Mesenchymal stem cell (in vitro differentiated cells and primary cell): ENCODE data around the gene OPCML.

Experiments used
- DNase-seq: peaks from one replicate; pipeline ENCODE4 v3.0.0-alpha.2; 2013
- H2AFZ ChIP-seq: one replicate; pipeline ENCODE4 v1.6.1; 2013; ENCODE audit warnings: low read depth, mild to moderate bottlenecking, control low read depth, inconsistent platforms, low read length, moderate library complexity
- H2AK5ac ChIP-seq: 2 replicates; pipeline ENCODE4 v1.6.1; 2013; ENCODE audit warnings: low read length, moderate library complexity, mild to moderate bottlenecking, inconsistent platforms; ENCODE audit not compliant: severe bottlenecking
- H2BK120ac ChIP-seq: one replicate; pipeline ENCODE4 v1.6.1; 2013; ENCODE audit warnings: low read depth, mild to moderate bottlenecking, inconsistent platforms, low read length, moderate library complexity
- H2BK12ac ChIP-seq, 2 experiments: one replicate each; pipeline ENCODE4 v1.6.1; 2013; ENCODE audit warnings: inconsistent platforms in 2 of 2, low read length in 2 of 2, mild to moderate bottlenecking in 2 of 2, moderate library complexity in 2 of 2, control low read depth in 1 of 2
- H2BK15ac ChIP-seq: one replicate; pipeline ENCODE4 v1.6.1; 2013; ENCODE audit warnings: mild to moderate bottlenecking, low read depth, inconsistent platforms; ENCODE audit not compliant: poor library complexity, severe bottlenecking
- H2BK5ac ChIP-seq: 2 replicates; pipeline ENCODE4 v1.6.1; 2013; ENCODE audit warnings: low read depth, mild to moderate bottlenecking, low read length, control low read depth, inconsistent platforms; ENCODE audit not compliant: poor library complexity, severe bottlenecking
- H3K14ac ChIP-seq, 2 experiments: one replicate each; pipeline ENCODE4 v1.6.1; 2013; ENCODE audit warnings: inconsistent platforms in 2 of 2, low read length in 2 of 2, control low read depth in 1 of 2, mild to moderate bottlenecking in 1 of 2, moderate library complexity in 1 of 2
- H3K18ac ChIP-seq, 2 experiments: one replicate each; pipeline ENCODE4 v1.6.1; 2013; ENCODE audit warnings: inconsistent platforms in 2 of 2, low read length in 2 of 2, control low read depth in 1 of 2, low read depth in 1 of 2, mild to moderate bottlenecking in 1 of 2
- H3K23ac ChIP-seq, 2 experiments: one replicate each; pipeline ENCODE4 v1.6.1; 2013; ENCODE audit warnings: inconsistent platforms in 2 of 2, low read length in 2 of 2, mild to moderate bottlenecking in 2 of 2, moderate library complexity in 2 of 2, control low read depth in 1 of 2
- H3K27ac ChIP-seq: 2 replicates; pipeline ENCODE4 v1.5.1; 2013; ENCODE audit warnings: mild to moderate bottlenecking, moderate library complexity, low read length, control low read depth, inconsistent platforms; ENCODE audit not compliant: poor library complexity, severe bottlenecking
- H3K27me3 ChIP-seq, 2 experiments: 2 replicates each; pipeline versions ENCODE4 v1.6.1 to v1.7.0; 2013; ENCODE audit warnings: low read length in 2 of 2, mild to moderate bottlenecking in 2 of 2, moderate library complexity in 2 of 2, control low read depth in 1 of 2, inconsistent platforms in 1 of 2; ENCODE audit not compliant: control insufficient read depth in 1 of 2, insufficient read depth in 1 of 2
- H3K36me3 ChIP-seq, 2 experiments: 2 replicates each; pipeline versions ENCODE4 v1.6.1 to v1.7.0; 2013; ENCODE audit warnings: low read length in 2 of 2, control low read depth in 1 of 2, inconsistent platforms in 1 of 2, low read depth in 1 of 2, mild to moderate bottlenecking in 1 of 2; ENCODE audit not compliant: insufficient read depth in 2 of 2, control insufficient read depth in 1 of 2
- H3K4ac ChIP-seq, 2 experiments: one replicate each; pipeline ENCODE4 v1.6.1; 2013; ENCODE audit warnings: inconsistent platforms in 2 of 2, low read length in 2 of 2, mild to moderate bottlenecking in 2 of 2, moderate library complexity in 2 of 2, control low read depth in 1 of 2, low read depth in 1 of 2
- H3K4me1 ChIP-seq: 2 replicates; pipeline ENCODE4 v1.6.1; 2013; ENCODE audit warnings: low read depth, low read length, control low read depth; ENCODE audit not compliant: control insufficient read depth, insufficient read depth
- H3K4me2 ChIP-seq: 2 replicates; pipeline ENCODE4 v1.6.1; 2013; ENCODE audit warnings: low read length, mild to moderate bottlenecking, inconsistent platforms; ENCODE audit not compliant: poor library complexity, severe bottlenecking
- H3K4me3 ChIP-seq, 2 experiments: 2 replicates each; pipeline versions ENCODE4 v1.5.1 to v1.7.0; 2013; ENCODE audit warnings: low read length in 2 of 2, mild to moderate bottlenecking in 2 of 2, control low read depth in 1 of 2, low read depth in 1 of 2; ENCODE audit not compliant: insufficient read depth in 1 of 2
- H3K79me1 ChIP-seq: replicated peaks from 2 replicates; pipeline ENCODE4 v1.6.1; 2013; ENCODE audit warnings: mild to moderate bottlenecking, control low read depth, low read length, inconsistent platforms; ENCODE audit not compliant: poor library complexity, severe bottlenecking
- H3K9ac ChIP-seq: 2 replicates; pipeline ENCODE4 v1.7.0; 2013; ENCODE audit warnings: mild to moderate bottlenecking, low read length, moderate library complexity
- H3K9me3 ChIP-seq: 2 replicates; pipeline ENCODE4 v1.7.0; 2013; ENCODE audit warnings: mild to moderate bottlenecking, low read length; ENCODE audit not compliant: control insufficient read depth
- H4K8ac ChIP-seq: one replicate; pipeline ENCODE4 v1.6.1; 2013; ENCODE audit warnings: inconsistent platforms, mild to moderate bottlenecking, low read length, moderate library complexity
- H4K91ac ChIP-seq: one replicate; pipeline ENCODE4 v1.6.1; 2013; ENCODE audit warnings: mild to moderate bottlenecking, low read length, inconsistent platforms
- WGBS: methylation state at CpG from one replicate; pipeline ENCODE4 v1.1.7; 2013; ENCODE audit warnings: mixed read lengths; 5-methylcytosine and 5-hydroxymethylcytosine counted together

OPCML gene

GRCh38 chr11:133048270-133048669, 484.0 kb downstream of the OPCML start:
- Histone ChIP-seq H2BK5ac (no peak overlapping the region), H3K36me3 (no peaks in the 10 kb centered on the region), H2AK5ac (no peak overlapping the region), H3K4me1 (no peaks in the 10 kb centered on the region), H4K91ac (no peak overlapping the region), H3K18ac (no peak overlapping the region), H2BK15ac (no peak overlapping the region), H2BK12ac (no peak overlapping the region), H3K27ac (no peak overlapping the region), H4K8ac (no peak overlapping the region), H3K4ac (no peak overlapping the region), H2BK120ac (no peak overlapping the region), H3K79me1 (no peaks in the 10 kb centered on the region), H3K23ac (no peak overlapping the region), H3K9me3 (no peaks in the 10 kb centered on the region), H3K14ac (no peak overlapping the region), H3K9ac (no peak overlapping the region), H3K27me3 (peaks cover 0 to 55% of the 10 kb centered on the region in 2 experiments), H3K4me2 (no peak overlapping the region), H2AFZ (no peak overlapping the region), H3K4me3 (no peak overlapping the region)
- DNase-seq = no peak
- 93% methylated on average over 7 of the region's 8 CpGs for WGBS

GRCh38 chr11:133047771-133048115, 484.6 kb downstream of the OPCML start:
- no peak overlapping the region for H4K91ac ChIP-seq
- no peak overlapping the region for H2BK12ac ChIP-seq
- no peak overlapping the region for H3K4me3 ChIP-seq
- no peak overlapping the region for H2BK120ac ChIP-seq
- H2BK15ac ChIP-seq = no peak overlapping the region
- no peaks in the 10 kb centered on the region for H3K79me1 ChIP-seq
- no peak overlapping the region for H4K8ac ChIP-seq
- H3K23ac ChIP-seq = no peak overlapping the region
- H3K9me3 ChIP-seq = no peaks in the 10 kb centered on the region
- no peak overlapping the region for H3K9ac ChIP-seq
- DNase-seq = no peak
- H3K27ac ChIP-seq = no peak overlapping the region
- H2AFZ ChIP-seq = no peak overlapping the region
- no peak overlapping the region for H3K14ac ChIP-seq
- no peak overlapping the region for H3K18ac ChIP-seq
- H2AK5ac ChIP-seq = no peak overlapping the region
- H2BK5ac ChIP-seq = no peak overlapping the region
- peaks cover 0 to 55% of the 10 kb centered on the region in 2 experiments for H3K27me3 ChIP-seq
- no peaks in the 10 kb centered on the region for H3K4me1 ChIP-seq
- no peak overlapping the region for H3K4me2 ChIP-seq
- no peak overlapping the region for H3K4ac ChIP-seq
- H3K36me3 ChIP-seq = no peaks in the 10 kb centered on the region
- WGBS = 54% methylated on average over 5 of the region's 5 CpGs

- no peak overlapping the region for H3K27ac ChIP-seq
- H3K36me3 ChIP-seq = no peaks in the 10 kb centered on the region
- H3K23ac ChIP-seq = no peak overlapping the region
- H2BK5ac ChIP-seq = no peak overlapping the region
- H2BK12ac ChIP-seq = no peak overlapping the region
- H3K4me3 ChIP-seq = no peak overlapping the region
- H2AK5ac ChIP-seq = no peak overlapping the region
- H2AFZ ChIP-seq = no peak overlapping the region
- H3K9me3 ChIP-seq = no peaks in the 10 kb centered on the region
- H3K79me1 ChIP-seq = no peaks in the 10 kb centered on the region
- no peak overlapping the region for H3K14ac ChIP-seq
- no peak overlapping the region for H3K18ac ChIP-seq
- no peak overlapping the region for H4K8ac ChIP-seq
- peaks cover 0 to 55% of the 10 kb centered on the region in 2 experiments for H3K27me3 ChIP-seq
- H4K91ac ChIP-seq = no peak overlapping the region
- no peak overlapping the region for H3K9ac ChIP-seq
- no peak overlapping the region for H3K4ac ChIP-seq
- H3K4me2 ChIP-seq = no peak overlapping the region
- H2BK120ac ChIP-seq = no peak overlapping the region
- no peak overlapping the region for H2BK15ac ChIP-seq
- WGBS = 31% methylated on average over 10 of the region's 15 CpGs
- DNase-seq = no peak
- peaks cover 1% of the 10 kb centered on the region for H3K4me1 ChIP-seq
Measured at GRCh38 chr11:133047036-133047770, 485.1 kb downstream of the OPCML start.

- H2AK5ac ChIP-seq = no peak overlapping the region
- H2BK5ac ChIP-seq = no peak overlapping the region
- no peak overlapping the region for H3K9ac ChIP-seq
- H3K23ac ChIP-seq = no peak overlapping the region
- H2AFZ ChIP-seq = no peak overlapping the region
- no peaks in the 10 kb centered on the region for H3K36me3 ChIP-seq
- H2BK12ac ChIP-seq = no peak overlapping the region
- H4K91ac ChIP-seq = no peak overlapping the region
- H3K79me1 ChIP-seq = no peaks in the 10 kb centered on the region
- no peak overlapping the region for H2BK120ac ChIP-seq
- H2BK15ac ChIP-seq = no peak overlapping the region
- H3K4me3 ChIP-seq = no peak overlapping the region
- H3K14ac ChIP-seq = no peak overlapping the region
- no peak overlapping the region for H3K4ac ChIP-seq
- no peak overlapping the region for H3K27ac ChIP-seq
- H3K9me3 ChIP-seq = no peaks in the 10 kb centered on the region
- peaks cover 0 to 55% of the 10 kb centered on the region in 2 experiments for H3K27me3 ChIP-seq
- H3K18ac ChIP-seq = no peak overlapping the region
- 72% methylated on average over 7 of the region's 7 CpGs for WGBS
- H3K4me1 ChIP-seq = peaks cover 2% of the 10 kb centered on the region
- DNase-seq = no peak
- H4K8ac ChIP-seq = no peak overlapping the region
- no peak overlapping the region for H3K4me2 ChIP-seq
Measured at GRCh38 chr11:133046252-133046651, 486.0 kb downstream of the OPCML start.
